K562 (cell line): ENCODE results near the gene SIM2. TPM values are rescaled to one million over a fixed set of nuclear protein-coding genes. Genes with fewer than 3 reads are reported as not detected.

ENCODE experiments used
- ARID4B ChIP-seq: sonication (generic); formaldehyde crosslinking; IDR thresholded peaks from 2 replicates; pipeline ENCODE4 v1.8.0; 2022; ENCODE audit warnings: mild to moderate bottlenecking, missing genetic modification reagents
- CHAMP1 ChIP-seq: fragments of 450-650 bp; IDR thresholded peaks from 2 replicates; pipeline ENCODE4 v1.6.1; 2016; ENCODE audit warnings: mild to moderate bottlenecking
- HBP1 ChIP-seq: fragments of 450-650 bp; formaldehyde crosslinking; IDR thresholded peaks from 2 replicates; pipeline ENCODE4 v1.4.0; 2022; ENCODE audit warnings: missing genetic modification characterization
- HMG20B ChIP-seq: fragments of 250-450 bp; sonication (Bioruptor Pico); IDR thresholded peaks from 2 replicates; pipeline ENCODE4 v1.5.0; 2021; ENCODE audit warnings: mild to moderate bottlenecking
- JUN ChIP-seq, 2 experiments: sonication (generic) in 1 of 2; formaldehyde crosslinking in 1 of 2; IDR thresholded peaks; 2 replicates each; pipeline versions ENCODE4 v1.6.1 to v1.8.0; 2012 to 2022; ENCODE audit warnings: borderline replicate concordance in 2 of 2, mild to moderate bottlenecking in 2 of 2, improper control_type of control experiment in 1 of 2, low read depth in 1 of 2, low read length in 1 of 2, missing genetic modification reagents in 1 of 2
- MEF2A ChIP-seq: IDR thresholded peaks from 2 replicates; pipeline ENCODE4 v1.6.1; 2011; ENCODE audit warnings: low read depth, mild to moderate bottlenecking, low read length, moderate library complexity; ENCODE audit not compliant: control insufficient read depth
- RCOR1 ChIP-seq, 2 experiments: IDR thresholded peaks; 2 replicates each; pipeline ENCODE4 v1.6.1; 2012; ENCODE audit warnings: low read depth in 2 of 2, low read length in 2 of 2, borderline replicate concordance in 1 of 2, improper control_type of control experiment in 1 of 2
- ZNF512 ChIP-seq: IDR thresholded peaks from 2 replicates; pipeline ENCODE4 v1.6.1; 2016; ENCODE audit warnings: missing genetic modification characterization, missing compliant biosample characterization
- polyA plus RNA-seq, 8 experiments: library from polyadenylated mRNA; depleted of rRNA in 4 of 8; stranded (reverse) in 5 of 8; unstranded in 3 of 8; fragments of >200 nt; fragmentation: Nextera tagmentation in 2 of 8; fragmentation: Illumina TruSeq in 1 of 8; extraction: Ambion mirVana in 2 of 8; extraction: Trizol in 1 of 8; gene quantifications; 2 replicates each; pipeline versions ENCODE4 v1.2.1 to v1.2.3, GENCODE V29; 2011 to 2014; ENCODE audit warnings: inconsistent platforms in 1 of 8, missing spikeins in 1 of 8
- total RNA-seq, 7 experiments: library from RNA; depleted of rRNA in 6 of 7; stranded (reverse); fragments of >200 nt in 6 of 7; fragmentation: Illumina TruSeq in 2 of 7; extraction: Trizol in 2 of 7; gene quantifications; 2 replicates each; pipeline versions ENCODE4 v1.2.1 to v1.2.3, GENCODE V29; 2011 to 2021; ENCODE audit warnings: low replicate concordance in 1 of 7

The SIM2 gene
- total and polyA plus RNA-seq, 9 of the 15 experiments (the other 6 are each of a cell fraction or from before 2014, with no cell fraction given) = 0.07 to 0.11 (median 0.08) TPM; not detected in 6

GRCh38 chr21:36700295-36700970 lies 1.5 kb downstream of the SIM2 start (continued):
- TF ChIP-seq ARID4B (CRISPR knock-in tag) (no peak), MEF2A (no peak), HMG20B (CRISPR knock-in tag) (no peak), HBP1 (CRISPR knock-in tag) (peak; percentile 72; the same call in 1 of the 2 replicates), CHAMP1 (no peak), RCOR1 (IDR thresholded peaks at IDR 0.05; ENCODE audit: borderline replicate concordance in 1 of 2, low read depth in 2 of 2, low read length in 2 of 2) (no peak), ZNF512 (tag) (peak; percentile 92), JUN (IDR thresholded peaks at IDR 0.05; ENCODE audit: borderline replicate concordance, low read depth, low read length) (no peak), JUN (CRISPR knock-in tag; IDR thresholded peaks at IDR 0.05; ENCODE audit: borderline replicate concordance) (no peak)
